GM20000 (cell line): Measurements from ENCODE around the gene FBXL17.

Source experiments
- DNase-seq: peaks from one replicate; pipeline ENCODE4 v3.0.0; 2012; ENCODE audit warnings: low spot score
- TF ChIP-seq, protein P1 (sequence below): IDR thresholded peaks from 2 replicates; pipeline ENCODE4 v1.5.1; 2012; ENCODE audit warnings: mild to moderate bottlenecking, control low read depth; ENCODE audit errors: extremely low read depth, missing control alignments

The FBXL17 gene

DNA sequence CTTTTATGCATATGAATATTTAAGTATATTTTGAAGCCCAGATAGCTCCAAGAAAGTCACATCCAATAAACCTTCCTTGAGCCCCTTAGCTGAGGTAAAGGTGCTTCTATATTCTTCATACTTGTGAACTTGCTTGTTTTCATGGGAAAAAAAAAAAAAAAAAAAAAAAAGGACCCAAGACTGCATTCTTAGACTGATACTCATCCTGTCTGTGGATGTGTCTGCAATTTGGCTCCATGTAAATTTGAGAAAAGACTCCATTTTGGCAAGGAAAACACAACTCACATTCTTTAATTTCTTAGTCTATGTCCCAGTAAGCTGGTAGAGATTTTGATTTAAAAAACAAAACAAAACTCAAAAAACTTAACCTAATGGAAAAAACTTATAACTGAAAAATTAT, 238.3 kb downstream of the FBXL17 start:
- no peak for DNase-seq
- TF ChIP-seq, protein P1, sequence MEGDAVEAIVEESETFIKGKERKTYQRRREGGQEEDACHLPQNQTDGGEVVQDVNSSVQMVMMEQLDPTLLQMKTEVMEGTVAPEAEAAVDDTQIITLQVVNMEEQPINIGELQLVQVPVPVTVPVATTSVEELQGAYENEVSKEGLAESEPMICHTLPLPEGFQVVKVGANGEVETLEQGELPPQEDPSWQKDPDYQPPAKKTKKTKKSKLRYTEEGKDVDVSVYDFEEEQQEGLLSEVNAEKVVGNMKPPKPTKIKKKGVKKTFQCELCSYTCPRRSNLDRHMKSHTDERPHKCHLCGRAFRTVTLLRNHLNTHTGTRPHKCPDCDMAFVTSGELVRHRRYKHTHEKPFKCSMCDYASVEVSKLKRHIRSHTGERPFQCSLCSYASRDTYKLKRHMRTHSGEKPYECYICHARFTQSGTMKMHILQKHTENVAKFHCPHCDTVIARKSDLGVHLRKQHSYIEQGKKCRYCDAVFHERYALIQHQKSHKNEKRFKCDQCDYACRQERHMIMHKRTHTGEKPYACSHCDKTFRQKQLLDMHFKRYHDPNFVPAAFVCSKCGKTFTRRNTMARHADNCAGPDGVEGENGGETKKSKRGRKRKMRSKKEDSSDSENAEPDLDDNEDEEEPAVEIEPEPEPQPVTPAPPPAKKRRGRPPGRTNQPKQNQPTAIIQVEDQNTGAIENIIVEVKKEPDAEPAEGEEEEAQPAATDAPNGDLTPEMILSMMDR, result no peak

DNA sequence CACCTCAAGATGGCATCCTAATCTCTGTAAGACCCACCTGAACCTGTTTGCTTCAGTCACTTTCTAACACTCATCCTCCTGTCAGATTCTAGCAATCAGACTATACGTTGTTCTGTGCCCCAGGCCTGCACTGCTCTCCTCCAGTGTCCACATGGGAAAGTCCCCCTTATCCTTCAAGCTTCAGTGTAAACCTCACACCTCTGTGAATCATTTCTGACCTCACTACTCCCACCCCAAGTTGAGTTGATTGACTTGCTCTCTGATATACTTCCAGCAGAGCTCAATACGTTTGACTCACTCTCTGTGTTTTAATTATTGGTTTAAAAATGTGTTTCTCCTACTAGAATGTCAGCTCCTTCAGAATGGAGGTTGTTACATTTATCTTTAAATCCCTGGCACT, 240.2 kb downstream of the FBXL17 start:
- peak; percentile 5 for DNase-seq
- TF ChIP-seq, protein P1, result no peak

DNA sequence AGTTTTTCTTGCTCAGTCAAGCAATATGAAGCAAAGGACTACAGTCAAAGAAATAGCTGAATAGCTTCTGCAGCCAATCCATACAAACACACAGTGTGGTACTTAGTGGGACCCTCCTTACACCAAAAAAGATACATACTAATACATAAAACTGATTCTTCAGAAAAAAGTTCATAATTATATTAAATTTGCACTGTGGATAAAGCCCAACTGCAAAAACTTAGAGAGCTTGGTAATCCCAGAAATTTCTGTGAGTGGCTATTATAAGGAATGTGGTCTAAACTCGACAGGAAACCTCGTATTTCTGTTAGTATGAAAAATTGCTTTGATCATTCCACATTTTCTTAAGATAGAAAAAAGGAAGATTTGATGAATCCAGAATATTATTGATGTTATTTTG, 245.4 kb downstream of the FBXL17 start:
- TF ChIP-seq, protein P1, result no peak
- DNase-seq, result no peak

DNA sequence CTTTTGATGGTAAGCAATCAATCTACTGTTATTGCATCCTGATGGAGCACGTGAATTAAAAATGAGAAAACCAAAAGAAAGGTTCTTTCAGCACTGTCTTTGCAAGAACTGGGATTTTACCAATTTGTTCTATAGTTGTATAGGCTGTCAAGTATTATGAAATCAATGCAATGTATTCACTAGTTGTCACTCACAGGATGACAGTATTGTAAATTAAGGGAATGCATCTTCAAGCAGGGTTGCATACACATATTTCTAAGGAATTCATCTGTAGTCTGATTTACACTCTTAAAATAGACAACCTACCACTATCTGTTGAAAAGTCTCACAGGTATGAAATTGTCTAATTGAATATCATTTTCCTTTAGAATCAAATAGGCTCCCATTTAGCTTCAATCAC, 252.8 kb downstream of the FBXL17 start:
- TF ChIP-seq, protein P1, result no peak
- DNase-seq, result no peak

DNA sequence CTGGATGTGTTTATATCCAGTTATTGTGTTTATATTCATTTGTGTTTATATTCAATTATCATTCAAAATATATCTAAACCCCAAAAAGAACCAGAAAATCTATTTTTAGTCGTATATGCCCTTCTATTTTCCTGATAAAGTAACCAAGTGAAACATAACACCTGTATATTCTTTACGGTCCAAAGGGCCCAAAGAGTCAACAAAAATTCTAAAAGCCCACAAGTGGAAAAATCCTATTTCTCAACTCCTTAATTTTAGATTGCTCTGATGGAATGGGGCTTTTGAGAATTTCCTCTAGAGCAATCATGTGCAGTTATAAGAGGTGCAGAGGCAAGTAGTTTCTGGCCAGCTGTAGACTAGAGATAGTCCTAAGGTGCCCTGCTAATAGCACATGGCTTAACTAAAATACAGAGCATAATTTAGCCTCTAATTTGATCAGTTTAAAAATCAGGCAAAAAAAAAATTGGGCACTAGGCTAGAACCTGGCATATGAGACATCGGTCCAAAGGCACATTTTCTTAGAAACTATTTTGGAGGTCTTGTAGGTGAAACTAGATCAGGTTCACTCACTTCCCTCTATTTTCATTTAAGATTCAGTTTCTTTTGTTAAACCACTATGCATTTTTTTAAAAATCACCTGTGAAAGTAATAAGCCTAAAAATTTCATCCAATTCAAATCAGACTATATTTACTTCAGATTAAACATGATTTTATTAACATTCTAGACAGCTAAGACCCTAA, 256.0 kb downstream of the FBXL17 start:
- TF ChIP-seq, protein P1, result no peak
- DNase-seq, result no peak

DNA sequence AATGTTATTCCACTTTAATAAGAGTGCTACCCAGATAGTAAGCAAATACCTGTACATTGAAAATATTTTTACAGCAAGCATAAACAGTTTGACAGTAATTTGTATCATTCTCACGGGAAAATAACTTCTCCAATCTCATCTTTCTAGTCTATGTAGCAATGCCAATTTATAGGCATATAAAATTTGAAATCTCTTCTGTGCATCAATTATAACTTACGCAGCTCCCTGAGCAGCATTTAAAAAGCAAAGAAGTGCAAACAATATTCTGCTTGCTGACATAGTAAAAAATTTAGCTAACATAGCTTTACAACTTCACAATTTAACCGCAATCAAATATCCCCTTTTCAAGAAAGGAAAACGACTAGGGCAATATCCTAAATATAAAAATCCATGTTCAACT, 257.3 kb downstream of the FBXL17 start:
- TF ChIP-seq, protein P1, result no peak
- DNase-seq, result no peak

DNA sequence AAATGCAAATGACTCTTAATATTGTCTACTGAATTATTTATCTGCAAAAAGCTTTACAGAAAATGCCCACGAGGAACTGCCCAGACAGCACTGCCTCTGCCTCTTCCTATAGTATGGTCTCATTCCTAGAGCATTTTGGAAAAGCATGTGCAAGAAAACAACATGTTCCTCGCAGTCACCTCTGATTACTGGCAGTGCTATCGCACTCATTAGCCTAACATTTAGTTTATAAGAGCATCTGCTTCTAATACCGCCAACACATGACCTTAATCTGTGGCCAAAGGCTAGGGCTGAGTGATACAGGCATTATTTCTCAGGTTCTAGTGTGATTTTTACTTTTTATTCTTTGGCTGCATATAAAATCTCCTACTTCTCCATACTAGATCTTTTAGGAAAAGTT, 259.2 kb downstream of the FBXL17 start:
- no peak for DNase-seq
- TF ChIP-seq, protein P1, result no peak
